Pancreas (tissue), 10 donors: ENCODE measurements around the gene UNC5CL. TPM values are rescaled to one million over a fixed set of nuclear protein-coding genes. Genes with fewer than 3 reads are reported as not detected.

ENCODE experiments used
- ATAC-seq, 4 donors: fragments of 200-7000 bp; cut with Tn5 transposase; one replicate each; pipeline versions ENCODE4 v1.8.0 to v1.9.1; 2020; ENCODE audit warnings: mild to moderate bottlenecking in 4 of 4, moderate library complexity in 4 of 4
- DNase-seq, 6 donors: peaks; one replicate each; pipeline ENCODE4 v3.0.0-alpha.2; 2020
- FAIRE-seq: peaks from 2 replicates; lab custom pipeline; 2012; peaks lifted over from hg19 to GRCh38; lab: Jason Lieb, UNC
- H3K27ac ChIP-seq, 4 donors: fragments of 200-600 bp; sonication (generic); 1 replicate in 3 of 4; 2 replicates in 1 of 4; pipeline versions ENCODE4 v1.5.0 to v1.8.0; 2020
- H3K27me3 ChIP-seq, 4 donors: fragments of 200-600 bp; one replicate each; pipeline ENCODE4 v1.8.0; 2021
- H3K36me3 ChIP-seq, 3 donors: fragments of 200-600 bp; sonication (generic) in 1 of 3; one replicate each; pipeline versions ENCODE4 v1.5.0 to v1.8.0; 2020 to 2021
- H3K4me1 ChIP-seq, 3 donors: fragments of 200-600 bp; one replicate each; pipeline ENCODE4 v1.8.0; 2021
- H3K4me3 ChIP-seq, 4 donors: fragments of 200-600 bp; sonication (generic) in 2 of 4; one replicate each; pipeline versions ENCODE4 v1.5.0 to v1.8.0; 2020 to 2021
- H3K9me3 ChIP-seq, 4 donors: fragments of 200-600 bp; one replicate each; pipeline ENCODE4 v1.8.0; 2021
- WGBS, 2 donors: extraction: QIAGEN DNeasy Blood & Tissue Kit; methylation state at CpG; one replicate each; pipeline ENCODE4 v1.1.7; 2013; 5-methylcytosine and 5-hydroxymethylcytosine counted together
- intact Hi-C, 3 donors: fragments of 100-400 bp; cut with DNase I; formaldehyde crosslinking; loops; one replicate each; pipeline versions ENCODE4 v1.11.1 to v1.14.2; 2022
- polyA plus RNA-seq, 2 donors: library from polyadenylated mRNA; stranded (reverse); fragments of 200-250 nt; gene quantifications; one replicate each; pipeline ENCODE4 v1.2.3, GENCODE V29; 2013
- total RNA-seq, 6 donors: library from RNA; stranded (reverse); fragmentation: NEBNext Ultra II Directional in 4 of 6; extraction: Animal tissue kit (Norgen Biotek cat#: 25700) in 4 of 6; gene quantifications; one replicate each; pipeline versions ENCODE4 v1.2.1 to v1.2.4, GENCODE V29; 2021 to 2023
- TF ChIP-seq, protein P1 (sequence below), 4 donors: fragments of 200-600 bp; sonication (generic) in 3 of 4; IDR thresholded peaks; one replicate each; pipeline versions ENCODE4 v1.5.0 to v1.8.0; 2021; ENCODE audit warnings: antibody characterized with exemption in 4 of 4
- donor health status: healthy with polysubstance abuse.
- donor health status: DM: no; HTN: no; CAD: no; lungs with moderate emphysema.
- donor health status: DM: no; HTN: no; CAD: no.
- donor health status: control.
- donor health status: control.
- donor health status: Bipolar disorder and iron deficiency.
- donor health status: DM: yes; HTN: yes; CAD: no.
- donor health status: DM: no; HTN: no; CAD: no.
- donor health status: DM: no; HTN: no; CAD: no.
- donor health status: DM: yes; HTN: yes; CAD: no.

The UNC5CL gene
- total and polyA plus RNA-seq, 8 donors, result 7.2 to 40.6 (median 23.2) TPM

DNA sequence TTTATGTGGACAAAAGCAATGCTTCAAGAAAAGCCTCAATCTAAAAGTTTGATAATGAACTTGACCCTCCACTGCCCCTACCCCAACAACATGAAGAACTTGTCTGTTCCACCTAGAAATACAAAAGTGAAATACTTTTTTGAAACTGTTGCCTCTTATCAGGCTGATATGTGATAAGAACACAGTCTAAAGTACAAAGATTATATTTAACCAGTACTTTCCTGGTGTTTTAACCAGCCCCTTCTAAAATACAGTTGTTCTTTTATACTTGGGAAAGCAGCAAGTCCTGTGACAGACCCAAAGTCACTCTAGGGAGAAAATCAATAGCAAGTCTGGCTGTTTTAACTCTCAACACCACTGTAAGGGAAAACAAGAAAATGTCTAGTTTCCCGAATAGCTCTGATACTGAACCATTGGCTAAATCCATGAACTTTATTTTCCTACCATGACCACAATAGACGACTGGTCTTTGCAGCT is 26.6 kb upstream of the UNC5CL start:
- TF ChIP-seq, protein P1, sequence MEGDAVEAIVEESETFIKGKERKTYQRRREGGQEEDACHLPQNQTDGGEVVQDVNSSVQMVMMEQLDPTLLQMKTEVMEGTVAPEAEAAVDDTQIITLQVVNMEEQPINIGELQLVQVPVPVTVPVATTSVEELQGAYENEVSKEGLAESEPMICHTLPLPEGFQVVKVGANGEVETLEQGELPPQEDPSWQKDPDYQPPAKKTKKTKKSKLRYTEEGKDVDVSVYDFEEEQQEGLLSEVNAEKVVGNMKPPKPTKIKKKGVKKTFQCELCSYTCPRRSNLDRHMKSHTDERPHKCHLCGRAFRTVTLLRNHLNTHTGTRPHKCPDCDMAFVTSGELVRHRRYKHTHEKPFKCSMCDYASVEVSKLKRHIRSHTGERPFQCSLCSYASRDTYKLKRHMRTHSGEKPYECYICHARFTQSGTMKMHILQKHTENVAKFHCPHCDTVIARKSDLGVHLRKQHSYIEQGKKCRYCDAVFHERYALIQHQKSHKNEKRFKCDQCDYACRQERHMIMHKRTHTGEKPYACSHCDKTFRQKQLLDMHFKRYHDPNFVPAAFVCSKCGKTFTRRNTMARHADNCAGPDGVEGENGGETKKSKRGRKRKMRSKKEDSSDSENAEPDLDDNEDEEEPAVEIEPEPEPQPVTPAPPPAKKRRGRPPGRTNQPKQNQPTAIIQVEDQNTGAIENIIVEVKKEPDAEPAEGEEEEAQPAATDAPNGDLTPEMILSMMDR (IDR thresholded peaks at IDR 0.05), result no peak
- Histone ChIP-seq H3K4me1 (peaks cover 51 to 66% (median 61%) of the 10 kb centered on the region in 3 donors), H3K27me3 (no peaks in the 10 kb centered on the region), H3K4me3 (no peak overlapping the region), H3K9me3 (no peaks in the 10 kb centered on the region), H3K27ac (peak overlapping the region in 3 of 4 donors; percentile 25 to 79 (median 74)), H3K36me3 (peaks cover 0 to 4% (median 0%) of the 10 kb centered on the region in 3 donors)
- no peak for DNase-seq
- FAIRE-seq, result no peak
- ATAC-seq, result peak; percentile 47 to 70 (median 58)
- 20 to 21% methylated on average over 2 of the region's 2 CpGs for WGBS, 2 donors
- intact Hi-C loops, result loop anchor here in 1 of 3 donors (5.0 kb wide), 1 partner anchor 33 kb away; no protein-coding TSS in a partner anchor

DNA sequence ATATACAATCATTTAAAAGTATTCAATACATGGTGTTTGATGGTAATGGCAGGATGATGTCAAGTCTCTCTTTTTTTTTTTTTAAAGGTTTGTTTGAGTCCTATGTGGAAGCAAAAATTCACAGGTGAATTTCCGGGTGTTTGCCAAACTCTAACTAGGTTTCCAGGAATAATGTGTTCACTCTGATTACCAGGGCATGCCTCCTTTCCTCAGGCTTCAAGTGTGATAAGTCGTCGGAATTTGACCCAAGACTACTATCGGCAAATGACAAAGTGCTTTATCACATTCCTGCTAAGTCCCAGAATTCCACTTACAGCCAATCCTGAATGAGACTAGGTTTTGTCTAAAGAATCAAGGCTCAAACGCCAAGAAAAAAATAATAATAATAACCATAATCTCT is 25.8 kb upstream of the UNC5CL start:
- TF ChIP-seq, protein P1 (IDR thresholded peaks at IDR 0.05), result no peak
- peak; percentile 77 to 82 (median 78) for ATAC-seq
- H3K4me3 ChIP-seq, result no peak overlapping the region
- FAIRE-seq, result peak; percentile 9
- DNase-seq, result peak in 3 of 6 donors; percentile 48 to 66 (median 64)
- intact Hi-C loops, result loop anchor here in 1 of 3 donors (5.0 kb wide), 1 partner anchor 33 kb away; no protein-coding TSS in a partner anchor
- peak overlapping the region; percentile 41 to 79 (median 59) for H3K27ac ChIP-seq
- H3K9me3 ChIP-seq, result no peaks in the 10 kb centered on the region
- WGBS, 2 donors, result 8% methylated on average over 5 of the region's 5 CpGs
- peaks cover 52 to 62% (median 59%) of the 10 kb centered on the region in 3 donors for H3K4me1 ChIP-seq
- H3K27me3 ChIP-seq, result no peaks in the 10 kb centered on the region
- H3K36me3 ChIP-seq, result peaks cover 0 to 4% (median 0%) of the 10 kb centered on the region in 3 donors

DNA sequence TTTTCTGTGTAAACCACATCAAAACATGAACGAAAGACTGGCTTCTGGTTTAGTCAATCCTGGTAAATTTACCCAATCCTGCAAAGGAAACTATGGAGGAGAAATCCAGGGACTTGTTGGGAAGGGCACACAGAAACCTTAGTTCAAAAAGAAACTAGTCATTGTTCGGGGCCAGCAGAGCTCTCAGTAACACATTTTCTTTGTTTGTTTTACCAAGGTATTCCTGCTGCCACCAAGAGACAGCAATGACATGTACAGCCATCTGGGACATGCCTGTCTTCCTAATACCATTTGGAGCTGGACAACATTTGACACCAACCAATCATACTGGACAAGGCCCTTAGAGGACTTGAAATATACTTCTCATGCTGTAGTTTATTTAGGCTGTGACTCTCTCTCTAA is 24.9 kb upstream of the UNC5CL start:
- H3K36me3 ChIP-seq, result no peaks in the 10 kb centered on the region
- peaks cover 52 to 62% (median 61%) of the 10 kb centered on the region in 3 donors for H3K4me1 ChIP-seq
- DNase-seq, result no peak
- FAIRE-seq, result no peak
- intact Hi-C loops, result no loop called here
- no peaks in the 10 kb centered on the region for H3K9me3 ChIP-seq
- TF ChIP-seq, protein P1 (IDR thresholded peaks at IDR 0.05), result no peak
- H3K27me3 ChIP-seq, result no peaks in the 10 kb centered on the region
- H3K4me3 ChIP-seq, result no peak overlapping the region
- peak in 3 of 4 donors; percentile 6 to 31 (median 21) for ATAC-seq
- WGBS, 2 donors, result 20 to 27% methylated on average over 2 of the region's 2 CpGs
- peak overlapping the region; percentile 41 to 79 (median 59) for H3K27ac ChIP-seq

DNA sequence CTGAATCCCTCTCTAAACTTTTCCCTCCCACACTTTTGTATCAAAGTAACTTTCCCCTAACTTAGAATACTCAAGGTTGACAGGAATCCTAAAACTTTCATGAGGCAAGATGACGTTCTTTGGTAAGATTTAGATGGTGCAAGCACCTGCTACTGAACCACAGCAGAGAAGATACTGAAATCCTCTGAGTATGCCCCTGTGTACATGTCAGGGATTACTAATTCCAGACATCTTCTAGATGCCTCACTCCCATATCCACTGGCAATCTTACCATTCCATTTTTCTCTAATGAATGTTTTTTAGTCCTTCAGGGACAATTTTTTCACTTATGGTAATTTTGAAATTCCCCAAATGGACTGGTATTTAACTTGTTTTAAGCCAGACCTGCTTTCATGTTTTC is 23.0 kb upstream of the UNC5CL start:
- DNase-seq (no peak), FAIRE-seq (no peak), ATAC-seq (no peak)
- H3K4me3 ChIP-seq, result no peak overlapping the region
- WGBS, 2 donors, result 75 to 82% methylated on average over 1 of the region's 1 CpG
- peaks cover 52 to 63% (median 62%) of the 10 kb centered on the region in 3 donors for H3K4me1 ChIP-seq
- peak overlapping the region in 3 of 4 donors; percentile 1 to 79 (median 74) for H3K27ac ChIP-seq
- H3K9me3 ChIP-seq, result no peaks in the 10 kb centered on the region
- H3K27me3 ChIP-seq, result no peaks in the 10 kb centered on the region
- TF ChIP-seq, protein P1 (IDR thresholded peaks at IDR 0.05), result no peak
- intact Hi-C loops, result no loop called here
- H3K36me3 ChIP-seq, result no peaks in the 10 kb centered on the region

DNA sequence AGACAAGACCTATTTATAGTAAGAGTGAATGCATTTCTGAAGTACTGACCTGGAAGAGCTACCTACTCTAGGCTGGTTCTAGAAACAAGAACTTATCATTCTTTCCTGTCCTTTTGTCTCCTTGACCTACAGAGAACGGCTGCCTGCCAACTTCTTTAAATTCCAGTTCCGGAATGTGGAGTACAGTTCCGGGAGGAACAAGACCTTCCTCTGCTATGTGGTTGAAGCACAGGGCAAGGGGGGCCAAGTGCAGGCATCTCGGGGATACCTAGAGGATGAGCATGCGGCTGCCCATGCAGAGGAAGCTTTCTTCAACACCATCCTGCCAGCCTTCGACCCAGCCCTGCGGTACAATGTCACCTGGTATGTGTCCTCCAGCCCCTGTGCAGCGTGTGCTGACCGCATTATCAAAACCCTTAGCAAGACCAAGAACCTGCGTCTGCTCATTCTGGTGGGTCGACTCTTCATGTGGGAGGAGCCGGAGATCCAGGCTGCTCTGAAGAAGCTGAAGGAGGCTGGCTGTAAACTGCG is 22.2 kb upstream of the UNC5CL start:
- ATAC-seq, result no peak
- Histone ChIP-seq H3K36me3 (no peaks in the 10 kb centered on the region), H3K27ac (peak overlapping the region in 3 of 4 donors; percentile 1 to 79 (median 74)), H3K4me3 (no peak overlapping the region), H3K9me3 (no peaks in the 10 kb centered on the region), H3K27me3 (no peaks in the 10 kb centered on the region), H3K4me1 (peaks cover 47 to 57% (median 55%) of the 10 kb centered on the region in 3 donors)
- no peak for FAIRE-seq
- DNase-seq, result no peak
- 76 to 79% methylated on average over 13 of the region's 13 CpGs for WGBS, 2 donors
- TF ChIP-seq, protein P1 (IDR thresholded peaks at IDR 0.05), result no peak
- intact Hi-C loops, result no loop called here
